GM12878 (cell line): ENCODE measurements around the gene FOXK2. TPM values are rescaled to one million over a fixed set of nuclear protein-coding genes. Genes with fewer than 3 reads are reported as not detected.

ENCODE experiments used
- BHLHE40 ChIP-seq, 2 experiments: fragments of 450-650 bp in 1 of 2; IDR thresholded peaks; 2 replicates each; pipeline ENCODE4 v1.6.1; 2011 to 2017; ENCODE audit warnings: low read depth in 2 of 2, borderline replicate concordance in 1 of 2, improper control_type of control experiment in 1 of 2, low read length in 1 of 2, mild to moderate bottlenecking in 1 of 2
- BRCA1 ChIP-seq: IDR thresholded peaks from 2 replicates; pipeline ENCODE4 v1.6.1; 2011; ENCODE audit warnings: low read depth, low read length, improper control_type of control experiment
- CBFB ChIP-seq: IDR thresholded peaks from 2 replicates; pipeline ENCODE4 v1.6.1; 2016; ENCODE audit warnings: antibody characterized with exemption, low read depth
- CEBPB ChIP-seq, 2 experiments: fragments of 150-350 bp in 1 of 2; IDR thresholded peaks; 2 replicates each; pipeline ENCODE4 v1.6.1; 2012 to 2014; ENCODE audit warnings: low read depth in 2 of 2, low read length in 2 of 2, borderline replicate concordance in 1 of 2, inconsistent platforms in 1 of 2
- CHD2 ChIP-seq: IDR thresholded peaks from 2 replicates; pipeline ENCODE4 v1.6.1; 2011; ENCODE audit warnings: low read depth, low read length, improper control_type of control experiment, borderline replicate concordance
- CTCF ChIP-seq, 3 experiments: IDR thresholded peaks in 2 of 3; conservative IDR thresholded peaks in 1 of 3; 2 replicates each; pipeline ENCODE4 v1.5.1; 2011; ENCODE audit warnings: low read depth in 3 of 3, low read length in 3 of 3, mild to moderate bottlenecking in 3 of 3, control low read depth in 2 of 3, moderate library complexity in 2 of 3, inconsistent platforms in 1 of 3, mixed read lengths in 1 of 3; ENCODE audit not compliant: control insufficient read depth in 2 of 3, insufficient read depth in 1 of 3; ENCODE audit errors: extremely low read depth in 1 of 3
- KAT2A ChIP-seq: conservative IDR thresholded peaks from 2 replicates; pipeline ENCODE4 v1.6.1; 2011; ENCODE audit warnings: low read depth, low read length; ENCODE audit not compliant: control insufficient read depth
- NR2F1 ChIP-seq: fragments of 450-650 bp; conservative IDR thresholded peaks from 2 replicates; pipeline ENCODE4 v1.6.1; 2017; ENCODE audit warnings: mild to moderate bottlenecking
- POLR2AphosphoS2 ChIP-seq: IDR thresholded peaks from 2 replicates; pipeline ENCODE4 v1.6.1; 2011; ENCODE audit warnings: low read depth, mild to moderate bottlenecking, low read length, improper control_type of control experiment, moderate library complexity
- RAD51 ChIP-seq: fragments of 450-650 bp; IDR thresholded peaks from 2 replicates; pipeline ENCODE4 v1.6.1; 2016; ENCODE audit warnings: moderate library complexity, mild to moderate bottlenecking, inconsistent platforms
- SMC3 ChIP-seq: IDR thresholded peaks from 2 replicates; pipeline ENCODE4 v1.6.1; 2011; ENCODE audit warnings: low read length, improper control_type of control experiment, borderline replicate concordance
- SP1 ChIP-seq: IDR thresholded peaks from one replicate; pipeline ENCODE4 v1.6.1; 2011; ENCODE audit warnings: low read depth, low read length
- TARDBP ChIP-seq: IDR thresholded peaks from 2 replicates; pipeline ENCODE4 v1.6.1; 2016; ENCODE audit warnings: borderline replicate concordance
- USF2 ChIP-seq: IDR thresholded peaks from 2 replicates; pipeline ENCODE4 v1.6.1; 2011; ENCODE audit warnings: low read depth, low read length, improper control_type of control experiment, borderline replicate concordance
- ZNF217 ChIP-seq: fragments of 450-650 bp; IDR thresholded peaks from 2 replicates; pipeline ENCODE4 v1.6.1; 2017; ENCODE audit warnings: antibody characterized with exemption, mild to moderate bottlenecking
- polyA plus RNA-seq, 11 experiments: library from polyadenylated mRNA; depleted of rRNA in 4 of 11; unstranded in 6 of 11; stranded (reverse) in 5 of 11; fragments of >200 nt; fragmentation: Nextera tagmentation in 4 of 11; fragmentation: Illumina TruSeq in 1 of 11; extraction: Ambion mirVana in 4 of 11; extraction: Trizol in 1 of 11; gene quantifications; 1 replicate in 1 of 11; 2 replicates in 10 of 11; pipeline versions ENCODE4 v1.2.1 to v1.2.3, GENCODE V29; 2011 to 2016; ENCODE audit warnings: inconsistent platforms in 2 of 11, missing spikeins in 2 of 11, low read depth in 1 of 11
- total RNA-seq, 4 experiments: library from RNA; depleted of rRNA in 3 of 4; stranded (reverse); fragments of >200 nt in 3 of 4; fragmentation: Illumina TruSeq in 1 of 4; extraction: Trizol in 1 of 4; gene quantifications; 2 replicates each; pipeline versions ENCODE4 v1.2.1 to v1.2.3, GENCODE V29; 2013 to 2021
- TF ChIP-seq, protein P1 (sequence below): fragments of 450-650 bp; IDR thresholded peaks from 2 replicates; pipeline ENCODE4 v1.6.1; 2017; ENCODE audit warnings: mild to moderate bottlenecking, moderate library complexity
- TF ChIP-seq, protein P2 (sequence below): IDR thresholded peaks from 2 replicates; pipeline ENCODE4 v1.6.1; 2011; ENCODE audit warnings: mild to moderate bottlenecking, low read depth, low read length, moderate library complexity; ENCODE audit not compliant: insufficient replicate concordance
- TF ChIP-seq, protein P3 (sequence below): IDR thresholded peaks from 2 replicates; pipeline ENCODE4 v1.6.1; 2012; ENCODE audit warnings: mild to moderate bottlenecking, low read depth, low read length

The FOXK2 gene
- total and polyA plus RNA-seq, 10 of the 15 experiments (the other 5 are each of a cell fraction or from before 2014, with no cell fraction given) = 2.4 to 56.8 (median 34.4) TPM

- TF ChIP-seq USF2 = no peak
- TF ChIP-seq ZNF217 = no peak
- no peak for TF ChIP-seq NR2F1
- no peak for TF ChIP-seq BRCA1
- no peak for TF ChIP-seq SP1
- TF ChIP-seq TARDBP = no peak
- no peak for TF ChIP-seq POLR2AphosphoS2
- no peak for TF ChIP-seq RAD51
- TF ChIP-seq BHLHE40 (IDR thresholded peaks at IDR 0.05; ENCODE audit: borderline replicate concordance in 1 of 2, low read depth in 2 of 2, low read length in 1 of 2) = peak; percentile 38 to 61; a peak in 2 of 4 replicates
- no peak for TF ChIP-seq KAT2A
- no peak for TF ChIP-seq CBFB
- TF ChIP-seq SMC3 = peak; percentile 90
- TF ChIP-seq, protein P1, sequence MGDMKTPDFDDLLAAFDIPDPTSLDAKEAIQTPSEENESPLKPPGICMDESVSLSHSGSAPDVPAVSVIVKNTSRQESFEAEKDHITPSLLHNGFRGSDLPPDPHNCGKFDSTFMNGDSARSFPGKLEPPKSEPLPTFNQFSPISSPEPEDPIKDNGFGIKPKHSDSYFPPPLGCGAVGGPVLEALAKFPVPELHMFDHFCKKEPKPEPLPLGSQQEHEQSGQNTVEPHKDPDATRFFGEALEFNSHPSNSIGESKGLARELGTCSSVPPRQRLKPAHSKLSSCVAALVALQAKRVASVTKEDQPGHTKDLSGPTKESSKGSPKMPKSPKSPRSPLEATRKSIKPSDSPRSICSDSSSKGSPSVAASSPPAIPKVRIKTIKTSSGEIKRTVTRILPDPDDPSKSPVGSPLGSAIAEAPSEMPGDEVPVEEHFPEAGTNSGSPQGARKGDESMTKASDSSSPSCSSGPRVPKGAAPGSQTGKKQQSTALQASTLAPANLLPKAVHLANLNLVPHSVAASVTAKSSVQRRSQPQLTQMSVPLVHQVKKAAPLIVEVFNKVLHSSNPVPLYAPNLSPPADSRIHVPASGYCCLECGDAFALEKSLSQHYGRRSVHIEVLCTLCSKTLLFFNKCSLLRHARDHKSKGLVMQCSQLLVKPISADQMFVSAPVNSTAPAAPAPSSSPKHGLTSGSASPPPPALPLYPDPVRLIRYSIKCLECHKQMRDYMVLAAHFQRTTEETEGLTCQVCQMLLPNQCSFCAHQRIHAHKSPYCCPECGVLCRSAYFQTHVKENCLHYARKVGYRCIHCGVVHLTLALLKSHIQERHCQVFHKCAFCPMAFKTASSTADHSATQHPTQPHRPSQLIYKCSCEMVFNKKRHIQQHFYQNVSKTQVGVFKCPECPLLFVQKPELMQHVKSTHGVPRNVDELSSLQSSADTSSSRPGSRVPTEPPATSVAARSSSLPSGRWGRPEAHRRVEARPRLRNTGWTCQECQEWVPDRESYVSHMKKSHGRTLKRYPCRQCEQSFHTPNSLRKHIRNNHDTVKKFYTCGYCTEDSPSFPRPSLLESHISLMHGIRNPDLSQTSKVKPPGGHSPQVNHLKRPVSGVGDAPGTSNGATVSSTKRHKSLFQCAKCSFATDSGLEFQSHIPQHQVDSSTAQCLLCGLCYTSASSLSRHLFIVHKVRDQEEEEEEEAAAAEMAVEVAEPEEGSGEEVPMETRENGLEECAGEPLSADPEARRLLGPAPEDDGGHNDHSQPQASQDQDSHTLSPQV = no peak
- TF ChIP-seq CTCF (IDR thresholded peaks at IDR 0.05 in 2 of 3, conservative IDR thresholded peaks at IDR 0.05 in 1 of 3; ENCODE audit: control insufficient read depth in 2 of 3, extremely low read depth in 1 of 3, insufficient read depth in 1 of 3, low read depth in 3 of 3, low read length in 3 of 3) = peak; percentile 89 to 97 (median 90)
- TF ChIP-seq, protein P2, sequence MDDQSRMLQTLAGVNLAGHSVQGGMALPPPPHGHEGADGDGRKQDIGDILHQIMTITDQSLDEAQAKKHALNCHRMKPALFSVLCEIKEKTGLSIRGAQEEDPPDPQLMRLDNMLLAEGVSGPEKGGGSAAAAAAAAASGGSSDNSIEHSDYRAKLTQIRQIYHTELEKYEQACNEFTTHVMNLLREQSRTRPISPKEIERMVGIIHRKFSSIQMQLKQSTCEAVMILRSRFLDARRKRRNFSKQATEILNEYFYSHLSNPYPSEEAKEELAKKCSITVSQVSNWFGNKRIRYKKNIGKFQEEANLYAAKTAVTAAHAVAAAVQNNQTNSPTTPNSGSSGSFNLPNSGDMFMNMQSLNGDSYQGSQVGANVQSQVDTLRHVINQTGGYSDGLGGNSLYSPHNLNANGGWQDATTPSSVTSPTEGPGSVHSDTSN = no peak
- no peak for TF ChIP-seq CHD2
- TF ChIP-seq CEBPB (IDR thresholded peaks at IDR 0.05; ENCODE audit: borderline replicate concordance in 1 of 2, low read depth in 2 of 2, low read length in 2 of 2) = no peak
- TF ChIP-seq, protein P3, sequence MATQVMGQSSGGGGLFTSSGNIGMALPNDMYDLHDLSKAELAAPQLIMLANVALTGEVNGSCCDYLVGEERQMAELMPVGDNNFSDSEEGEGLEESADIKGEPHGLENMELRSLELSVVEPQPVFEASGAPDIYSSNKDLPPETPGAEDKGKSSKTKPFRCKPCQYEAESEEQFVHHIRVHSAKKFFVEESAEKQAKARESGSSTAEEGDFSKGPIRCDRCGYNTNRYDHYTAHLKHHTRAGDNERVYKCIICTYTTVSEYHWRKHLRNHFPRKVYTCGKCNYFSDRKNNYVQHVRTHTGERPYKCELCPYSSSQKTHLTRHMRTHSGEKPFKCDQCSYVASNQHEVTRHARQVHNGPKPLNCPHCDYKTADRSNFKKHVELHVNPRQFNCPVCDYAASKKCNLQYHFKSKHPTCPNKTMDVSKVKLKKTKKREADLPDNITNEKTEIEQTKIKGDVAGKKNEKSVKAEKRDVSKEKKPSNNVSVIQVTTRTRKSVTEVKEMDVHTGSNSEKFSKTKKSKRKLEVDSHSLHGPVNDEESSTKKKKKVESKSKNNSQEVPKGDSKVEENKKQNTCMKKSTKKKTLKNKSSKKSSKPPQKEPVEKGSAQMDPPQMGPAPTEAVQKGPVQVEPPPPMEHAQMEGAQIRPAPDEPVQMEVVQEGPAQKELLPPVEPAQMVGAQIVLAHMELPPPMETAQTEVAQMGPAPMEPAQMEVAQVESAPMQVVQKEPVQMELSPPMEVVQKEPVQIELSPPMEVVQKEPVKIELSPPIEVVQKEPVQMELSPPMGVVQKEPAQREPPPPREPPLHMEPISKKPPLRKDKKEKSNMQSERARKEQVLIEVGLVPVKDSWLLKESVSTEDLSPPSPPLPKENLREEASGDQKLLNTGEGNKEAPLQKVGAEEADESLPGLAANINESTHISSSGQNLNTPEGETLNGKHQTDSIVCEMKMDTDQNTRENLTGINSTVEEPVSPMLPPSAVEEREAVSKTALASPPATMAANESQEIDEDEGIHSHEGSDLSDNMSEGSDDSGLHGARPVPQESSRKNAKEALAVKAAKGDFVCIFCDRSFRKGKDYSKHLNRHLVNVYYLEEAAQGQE = no peak
Observed at GRCh38 chr17:82551779-82552457, 32.4 kb downstream of the FOXK2 start (continued).
